ENCODE data around the gene CITED4.
"Not testable (repeated sequence)": the region's sequence is repeated elsewhere in the genome, so short reads cannot be mapped to it uniquely, and the experiment has no call there.

The CITED4 gene

GRCh38 chr1:40895601-40896000 lies 33.4 kb upstream of the CITED4 start:
- TF ChIP-seq CTCF (conservative IDR thresholded peaks at IDR 0.05; ENCODE audit: low read length), result no peak
- DNase-seq (ENCODE audit: low read depth), result no peak
- H3K4me3 ChIP-seq (ENCODE audit: low read length), result no peak overlapping the region

GRCh38 chr1:40894858-40895257 lies 32.7 kb upstream of the CITED4 start:
- H3K4me3 ChIP-seq (ENCODE audit: low read length), result not testable (repeated sequence)

GRCh38 chr1:40894455-40894854 lies 32.3 kb upstream of the CITED4 start:
- no peak overlapping the region for H3K4me3 ChIP-seq (ENCODE audit: low read length)
- no peak for DNase-seq (ENCODE audit: low read depth)
- no peak for TF ChIP-seq CTCF (conservative IDR thresholded peaks at IDR 0.05; ENCODE audit: low read length)

More at GRCh38 chr1:40894858-40895257, 32.7 kb upstream of the CITED4 start:
- DNase-seq (ENCODE audit: low read depth), result not testable (repeated sequence)

- no peak for DNase-seq (ENCODE audit: low read depth)
- no peak overlapping the region for H3K4me3 ChIP-seq (ENCODE audit: low read length)
- no peak for TF ChIP-seq CTCF (conservative IDR thresholded peaks at IDR 0.05; ENCODE audit: low read length)
Observed at GRCh38 chr1:40893946-40894345, 31.8 kb upstream of the CITED4 start.

GRCh38 chr1:40892354-40892753 lies 30.2 kb upstream of the CITED4 start:
- no peak for DNase-seq (ENCODE audit: low read depth)
- TF ChIP-seq CTCF (conservative IDR thresholded peaks at IDR 0.05; ENCODE audit: low read length), result no peak
- no peak overlapping the region for H3K4me3 ChIP-seq (ENCODE audit: low read length)

GRCh38 chr1:40890771-40891170 lies 28.6 kb upstream of the CITED4 start:
- no peak overlapping the region for H3K4me3 ChIP-seq (ENCODE audit: low read length)
- TF ChIP-seq CTCF (conservative IDR thresholded peaks at IDR 0.05; ENCODE audit: low read length), result no peak
- no peak for DNase-seq (ENCODE audit: low read depth)

GRCh38 chr1:40887652-40888051 lies 25.5 kb upstream of the CITED4 start:
- H3K4me3 ChIP-seq (ENCODE audit: low read length), result no peak overlapping the region
- TF ChIP-seq CTCF (conservative IDR thresholded peaks at IDR 0.05; ENCODE audit: low read length), result no peak
- DNase-seq (ENCODE audit: low read depth), result no peak

- H3K4me3 ChIP-seq (ENCODE audit: low read length), result no peak overlapping the region
- DNase-seq (ENCODE audit: low read depth), result no peak
- TF ChIP-seq CTCF (conservative IDR thresholded peaks at IDR 0.05; ENCODE audit: low read length), result no peak
Observed at GRCh38 chr1:40887012-40887378, 24.8 kb upstream of the CITED4 start.

Measured in AG10803 (cell line).